Adrenal gland (tissue), 12 donors: ENCODE data around the gene DOCK3. TPM values are rescaled to one million over a fixed set of nuclear protein-coding genes. Genes with fewer than 3 reads are reported as not detected.

Experiments used
- DNase-seq, 7 donors: peaks; one replicate each; pipeline ENCODE4 v3.0.0-alpha.2; 2019 to 2020
- H3K27ac ChIP-seq, 5 donors: fragments of 200-600 bp; sonication (generic) in 4 of 5; 1 replicate in 3 of 5; 2 replicates in 2 of 5; pipeline versions ENCODE4 v1.5.1 to v1.8.0; 2016 to 2020; ENCODE audit warnings: mild to moderate bottlenecking in 1 of 5
- H3K27me3 ChIP-seq: fragments of 200-600 bp; 2 replicates; pipeline ENCODE4 v1.8.0; 2021
- H3K36me3 ChIP-seq, 2 donors: fragments of 200-600 bp; replicated peaks in 1 of 2; 1 replicate in 1 of 2; 2 replicates in 1 of 2; pipeline versions ENCODE4 v1.5.1 to v1.8.0; 2018 to 2022
- H3K4me1 ChIP-seq, 2 donors: fragments of 200-600 bp; replicated peaks in 1 of 2; 1 replicate in 1 of 2; 2 replicates in 1 of 2; pipeline versions ENCODE4 v1.5.1 to v1.8.0; 2018 to 2021
- H3K4me3 ChIP-seq, 4 donors: fragments of 200-600 bp; sonication (generic) in 3 of 4; one replicate each; pipeline ENCODE4 v1.5.1; 2016 to 2018
- H3K9me3 ChIP-seq, 3 donors: fragments of 200-600 bp; sonication (generic) in 1 of 3; replicated peaks in 1 of 3; 1 replicate in 2 of 3; 2 replicates in 1 of 3; pipeline versions ENCODE4 v1.5.1 to v1.8.0; 2016 to 2021
- CTCF ChIP-seq, 6 experiments: fragments of 450-650 bp in 4 of 6; fragments of 200-600 bp in 2 of 6; sonication (generic) in 1 of 6; IDR thresholded peaks; 1 replicate in 5 of 6; 2 replicates in 1 of 6; pipeline versions ENCODE4 v1.5.1 to v1.8.0; 2016 to 2021; ENCODE audit warnings: antibody characterized with exemption in 6 of 6, mild to moderate bottlenecking in 2 of 6, moderate library complexity in 1 of 6
- POLR2A ChIP-seq, 2 donors: fragments of 450-650 bp; IDR thresholded peaks; one replicate each; pipeline ENCODE4 v1.6.1; 2017; ENCODE audit warnings: antibody characterized with exemption in 2 of 2, mild to moderate bottlenecking in 2 of 2, moderate library complexity in 1 of 2
- WGBS, 4 donors: extraction: QIAGEN DNeasy Blood & Tissue Kit in 2 of 4; methylation state at CpG; one replicate each; pipeline versions ENCODE4 v1.1.5 to v1.1.7; 2013 to 2017; 5-methylcytosine and 5-hydroxymethylcytosine counted together
- intact Hi-C, 2 donors: fragments of 100-400 bp; cut with DNase I; formaldehyde crosslinking; loops; one replicate each; pipeline versions ENCODE4 v1.14.1 to v1.15.0; 2022 to 2023
- polyA plus RNA-seq, 3 donors: library from polyadenylated mRNA; stranded (reverse); fragments of 200-250 nt in 2 of 3; fragments of 350-450 nt in 1 of 3; fragmentation: Illumina TruSeq in 1 of 3; extraction: RNeasy Lipid Tissue Mini Kit (QIAGEN cat#74804) in 1 of 3; gene quantifications; one replicate each; pipeline ENCODE4 v1.2.3, GENCODE V29; 2013 to 2014
- total RNA-seq, 9 donors: library from RNA; depleted of rRNA in 4 of 9; stranded (reverse); fragments of >200 nt in 4 of 9; fragments of 120-200 nt in 1 of 9; fragmentation: NEBNext Ultra II Directional in 1 of 9; extraction: Animal tissue kit (Norgen Biotek cat#: 25700) in 1 of 9; gene quantifications; one replicate each; pipeline versions ENCODE4 v1.1.0 to v1.2.4, GENCODE V29; 2013 to 2023
- donor health status: healthy with polysubstance abuse.
- donor health status: Bipolar disorder and iron deficiency.
- donor health status: DM: yes; HTN: yes; CAD: no.
- donor health status: DM: no; HTN: no; CAD: no.
- donor health status: DM: no; HTN: no; CAD: no.
- donor health status: DM: yes; HTN: yes; CAD: no.

Gene DOCK3
- total and polyA plus RNA-seq, 12 donors = 0.72 to 8.6 (median 2.9) TPM

GRCh38 chr3:51378065-51378464 is 703.3 kb downstream of the DOCK3 start:
- intact Hi-C loops = loop anchor here in 1 of 2 donors (10.0 kb wide), 1 partner anchor 763 kb away; the partner anchor contains the start of genes CISH and MAPKAPK3
- TF ChIP-seq POLR2A (IDR thresholded peaks at IDR 0.05) (no peak), CTCF (IDR thresholded peaks at IDR 0.05) (no peak)
- H3K4me3 ChIP-seq = no peak overlapping the region
- no peak overlapping the region for H3K27ac ChIP-seq
- H3K36me3 ChIP-seq = no peaks in the 10 kb centered on the region
- H3K4me1 ChIP-seq = peaks cover 0 to 1% of the 10 kb centered on the region in 2 donors
- H3K27me3 ChIP-seq = no peaks in the 10 kb centered on the region
- H3K9me3 ChIP-seq = no peaks in the 10 kb centered on the region
- DNase-seq = no peak
- 73 to 81% (median 77%) methylated on average over 5 of the region's 5 CpGs for WGBS, 4 donors

DNA sequence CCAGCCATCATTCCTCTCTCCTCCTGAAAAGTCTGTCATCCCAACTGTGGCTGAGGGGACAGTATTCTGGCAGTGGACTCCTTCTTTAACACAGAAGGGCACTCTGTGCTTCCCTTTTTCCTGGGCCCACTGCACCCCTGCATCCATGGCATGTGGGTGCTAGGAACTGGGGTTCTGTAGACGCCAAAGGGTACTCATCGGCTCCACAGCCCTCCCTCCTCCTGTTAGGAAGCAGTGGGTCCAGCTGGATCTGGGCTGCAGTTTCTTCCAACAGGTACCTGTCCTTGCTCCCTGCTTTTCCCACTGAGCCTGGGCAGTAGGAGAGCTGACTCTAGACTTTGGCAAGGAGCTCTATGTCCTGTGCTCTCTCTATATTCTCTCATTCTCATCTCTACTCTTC is 704.0 kb downstream of the DOCK3 start:
- Histone ChIP-seq H3K27ac (no peak overlapping the region), H3K4me1 (peaks cover 3 to 8% of the 10 kb centered on the region in 2 donors), H3K9me3 (no peaks in the 10 kb centered on the region), H3K36me3 (no peaks in the 10 kb centered on the region), H3K4me3 (no peak overlapping the region), H3K27me3 (no peaks in the 10 kb centered on the region)
- DNase-seq = no peak
- WGBS, 4 donors = 60 to 92% (median 81%) methylated on average over 1 to 2 of the region's 2 CpGs
- intact Hi-C loops = loop anchor here in 1 of 2 donors (10.0 kb wide), 1 partner anchor 764 kb away; the partner anchor contains the start of genes CISH and MAPKAPK3
- TF ChIP-seq CTCF (IDR thresholded peaks at IDR 0.05) (no peak), POLR2A (IDR thresholded peaks at IDR 0.05) (no peak)

GRCh38 chr3:51379301-51379700 is 704.6 kb downstream of the DOCK3 start:
- no peak overlapping the region for H3K27ac ChIP-seq
- H3K27me3 ChIP-seq = no peaks in the 10 kb centered on the region
- TF ChIP-seq CTCF (IDR thresholded peaks at IDR 0.05) = no peak
- no peak for TF ChIP-seq POLR2A (IDR thresholded peaks at IDR 0.05)
- intact Hi-C loops = loop anchor here in 1 of 2 donors (10.0 kb wide), 1 partner anchor 764 kb away; the partner anchor contains the start of genes CISH and MAPKAPK3
- H3K4me3 ChIP-seq = no peak overlapping the region
- DNase-seq = peak in 1 of 7 donors; percentile 41
- H3K36me3 ChIP-seq = no peaks in the 10 kb centered on the region
- peaks cover 9 to 13% of the 10 kb centered on the region in 2 donors for H3K4me1 ChIP-seq
- no peaks in the 10 kb centered on the region for H3K9me3 ChIP-seq
- 63 to 71% (median 69%) methylated on average over 4 to 8 of the region's 8 CpGs for WGBS, 4 donors

- intact Hi-C loops = loop anchor here (10.0 kb wide), 2 partner anchors 305 to 765 kb away; partner anchors contain the start of genes CISH (in 1 of the 2) and MAPKAPK3 (in 1 of the 2)
- 75 to 88% (median 79%) methylated on average over 3 to 8 of the region's 8 CpGs for WGBS, 4 donors
- Histone ChIP-seq H3K9me3 (no peaks in the 10 kb centered on the region), H3K36me3 (no peaks in the 10 kb centered on the region), H3K27me3 (no peaks in the 10 kb centered on the region), H3K27ac (no peak overlapping the region), H3K4me1 (peaks cover 10 to 13% of the 10 kb centered on the region in 2 donors), H3K4me3 (no peak overlapping the region)
- peak in 1 of 7 donors; percentile 31 for DNase-seq
- TF ChIP-seq CTCF (IDR thresholded peaks at IDR 0.05) (no peak), POLR2A (IDR thresholded peaks at IDR 0.05) (no peak)
Observed at GRCh38 chr3:51379746-51380455, 705.2 kb downstream of the DOCK3 start.
